GM12878 (cell line): ENCODE data around the gene GYPC. TPM values are rescaled to one million over a fixed set of nuclear protein-coding genes. Genes with fewer than 3 reads are reported as not detected.

ENCODE experiments used
- ATAC-seq: fragments of 200-7000 bp; cut with Tn5 transposase; 3 replicates; pipeline ENCODE4 v1.9.1; 2020; ENCODE audit warnings: mild to moderate bottlenecking, moderate library complexity
- BruUV-seq: library from RNA; stranded (reverse); fragments of 400-500 nt; replicated peaks from 2 replicates; lab custom pipeline; 2021; lab: Mats Ljungman, UMichigan
- CTCF ChIA-PET: fragments of 300-600 bp; sonication (Branson Sonifier 250); formaldehyde crosslinking; extraction: SDS; loops from one replicate; lab custom pipeline; 2021; ENCODE audit warnings: inconsistent platforms; lab: Yijun Ruan, JAX
- POLR2A ChIA-PET: fragments of 350-600 bp; formaldehyde crosslinking; extraction: SDS; loops from one replicate; lab custom pipeline; 2021; ENCODE audit warnings: inconsistent platforms; lab: Charles Lee
- RAD21 ChIA-PET: fragments of 300-600 bp; sonication (Branson Sonifier 250); formaldehyde crosslinking; loops from one replicate; lab custom pipeline; 2023; ENCODE audit warnings: antibody characterized with exemption; ENCODE audit not compliant: unreplicated experiment; lab: Charles Lee
- SMC1A ChIA-PET: fragments of 300-600 bp; sonication (Branson Sonifier 250); formaldehyde crosslinking; loops from one replicate; lab custom pipeline; 2023; ENCODE audit not compliant: unreplicated experiment, uncharacterized antibody; lab: Charles Lee
- DNase-seq: peaks from one replicate; pipeline ENCODE4 v3.0.0-alpha.2; 2011; ENCODE audit warnings: low read depth, low spot score
- FAIRE-seq: peaks from 3 replicates; lab custom pipeline; 2011; peaks lifted over from hg19 to GRCh38; lab: Jason Lieb, UNC
- H2AFZ ChIP-seq: 2 replicates; pipeline ENCODE4 v1.6.0; 2011; ENCODE audit warnings: low read depth, low read length, control low read depth; ENCODE audit not compliant: control insufficient read depth
- H3K27ac ChIP-seq: 2 replicates; pipeline ENCODE4 v1.5.1; 2011; ENCODE audit warnings: control low read depth; ENCODE audit not compliant: control insufficient read depth, insufficient read depth
- H3K27me3 ChIP-seq, 2 experiments: replicated peaks in 1 of 2; 2 replicates each; pipeline versions ENCODE4 v1.6.0 to v1.6.1; 2011; ENCODE audit warnings: low read length in 1 of 2; ENCODE audit not compliant: control insufficient read depth in 2 of 2, insufficient read depth in 2 of 2
- H3K36me3 ChIP-seq, 2 experiments: 2 replicates each; pipeline ENCODE4 v1.5.1; 2011; ENCODE audit warnings: low read length in 1 of 2; ENCODE audit not compliant: control insufficient read depth in 2 of 2, insufficient read depth in 2 of 2
- H3K4me1 ChIP-seq: 2 replicates; pipeline ENCODE4 v1.6.1; 2011; ENCODE audit warnings: mild to moderate bottlenecking, low read length, moderate library complexity, mixed read lengths; ENCODE audit not compliant: control insufficient read depth, insufficient read depth
- H3K4me2 ChIP-seq: 2 replicates; pipeline ENCODE4 v1.6.0; 2011; ENCODE audit warnings: control low read depth; ENCODE audit not compliant: control insufficient read depth, insufficient read depth
- H3K4me3 ChIP-seq: fragments of 200-600 bp; sonication (generic); 2 replicates; pipeline ENCODE4 v1.5.1; 2016
- H3K79me2 ChIP-seq: 2 replicates; pipeline ENCODE4 v1.6.0; 2011; ENCODE audit warnings: low read length; ENCODE audit not compliant: control insufficient read depth, insufficient read depth
- H3K9ac ChIP-seq: 2 replicates; pipeline ENCODE4 v1.8.0; 2011; ENCODE audit warnings: low read length, control low read depth, mixed read lengths; ENCODE audit not compliant: control insufficient read depth, insufficient read depth
- H3K9me3 ChIP-seq: replicated peaks from 3 replicates; pipeline ENCODE4 v1.5.1; 2011; ENCODE audit warnings: mild to moderate bottlenecking, low read length; ENCODE audit not compliant: control insufficient read depth, insufficient read depth
- H4K20me1 ChIP-seq: 2 replicates; pipeline ENCODE4 v1.6.0; 2011; ENCODE audit not compliant: control insufficient read depth, insufficient read depth
- BCLAF1 ChIP-seq: fragments of 450-650 bp; IDR thresholded peaks from 2 replicates; pipeline ENCODE4 v1.6.1; 2017; ENCODE audit warnings: antibody characterized with exemption, mild to moderate bottlenecking, moderate library complexity
- CEBPZ ChIP-seq: fragments of 150-350 bp; IDR thresholded peaks from 2 replicates; pipeline ENCODE4 v1.6.1; 2016; ENCODE audit warnings: low read depth, low read length
- HDAC2 ChIP-seq: fragments of 200-600 bp; sonication (generic); IDR thresholded peaks from 2 replicates; pipeline ENCODE4 v1.6.1; 2017
- NFXL1 ChIP-seq: fragments of 450-650 bp; IDR thresholded peaks from 2 replicates; pipeline ENCODE4 v1.6.1; 2017; ENCODE audit warnings: antibody characterized with exemption, mild to moderate bottlenecking, borderline replicate concordance
- ZBTB40 ChIP-seq: fragments of 450-650 bp; IDR thresholded peaks from 2 replicates; pipeline ENCODE4 v1.6.1; 2016; ENCODE audit warnings: mild to moderate bottlenecking, moderate library complexity, borderline replicate concordance
- ZNF217 ChIP-seq: fragments of 450-650 bp; IDR thresholded peaks from 2 replicates; pipeline ENCODE4 v1.6.1; 2017; ENCODE audit warnings: antibody characterized with exemption, mild to moderate bottlenecking
- WGBS: methylation state at CpG from one replicate; pipeline ENCODE4 v1.1.6; 2016; ENCODE audit warnings: low lambda C conversion rate; ENCODE audit not compliant: insufficient replicate concordance, insufficient coverage; ENCODE audit errors: missing lambda C conversion rate; 5-methylcytosine and 5-hydroxymethylcytosine counted together
- in situ Hi-C: fragments of 300-500 bp; cut with MboI; formaldehyde crosslinking; loops from 9 replicates; pipeline ENCODE4 v1.14.3; 2018; ENCODE audit warnings: mixed read lengths
- intact Hi-C: fragments of 100-400 bp; cut with micrococcal nuclease; formaldehyde crosslinking; loops from one replicate; pipeline ENCODE4 v1.14.2; 2022; ENCODE audit not compliant: unreplicated experiment
- polyA plus RNA-seq, 11 experiments: library from polyadenylated mRNA; depleted of rRNA in 4 of 11; unstranded in 6 of 11; stranded (reverse) in 5 of 11; fragments of >200 nt; fragmentation: Nextera tagmentation in 4 of 11; fragmentation: Illumina TruSeq in 1 of 11; extraction: Ambion mirVana in 4 of 11; extraction: Trizol in 1 of 11; gene quantifications; 1 replicate in 1 of 11; 2 replicates in 10 of 11; pipeline versions ENCODE4 v1.2.1 to v1.2.3, GENCODE V29; 2011 to 2016; ENCODE audit warnings: inconsistent platforms in 2 of 11, missing spikeins in 2 of 11, low read depth in 1 of 11
- total RNA-seq, 4 experiments: library from RNA; depleted of rRNA in 3 of 4; stranded (reverse); fragments of >200 nt in 3 of 4; fragmentation: Illumina TruSeq in 1 of 4; extraction: Trizol in 1 of 4; gene quantifications; 2 replicates each; pipeline versions ENCODE4 v1.2.1 to v1.2.3, GENCODE V29; 2013 to 2021

Gene GYPC
- total and polyA plus RNA-seq, 10 of the 15 experiments (the other 5 are each of a cell fraction or from before 2014, with no cell fraction given), result 26.2 to 150 (median 81.4) TPM

- no peak for TF ChIP-seq BCLAF1
- no peak for TF ChIP-seq CEBPZ
- TF ChIP-seq NFXL1, result no peak
Observed at GRCh38 chr2:126707941-126708340, 52.0 kb downstream of the GYPC start (continued).

GRCh38 chr2:126714191-126714965, 58.4 kb downstream of the GYPC start:
- intact Hi-C loops, result no loop called here
- no peak for TF ChIP-seq ZBTB40
- TF ChIP-seq CEBPZ, result no peak
- no peak for TF ChIP-seq HDAC2
- TF ChIP-seq ZNF217, result no peak

More at GRCh38 chr2:126714191-126714965, 58.4 kb downstream of the GYPC start:
- Histone ChIP-seq H3K9ac (no peak overlapping the region), H3K27ac (no peak overlapping the region), H3K79me2 (no peaks in the 10 kb centered on the region), H3K4me2 (no peak overlapping the region), H4K20me1 (no peaks in the 10 kb centered on the region), H3K4me1 (no peaks in the 10 kb centered on the region), H3K4me3 (no peak overlapping the region), H3K9me3 (no peaks in the 10 kb centered on the region), H3K36me3 (no peaks in the 10 kb centered on the region), H2AFZ (no peak overlapping the region), H3K27me3 (no peaks in the 10 kb centered on the region; a peak in 1 of 4 replicates)
- ATAC-seq, result no peak
- in situ Hi-C loops, result no loop called here
- POLR2A ChIA-PET, result interaction anchor here (0.6 kb wide), 1 partner anchor 1602 kb away, joined by 5 read pairs; no protein-coding TSS in a partner anchor
- BruUV-seq, result no TSS peak
- RAD21 ChIA-PET, result no interaction called here
- CTCF ChIA-PET, result no interaction called here
- no peak for DNase-seq
- no peak for FAIRE-seq
- WGBS, result 42% methylated on average over 6 of the region's 6 CpGs
- SMC1A ChIA-PET, result no interaction called here
